ENCODE results near the gene IQSEC3.

The IQSEC3 gene

GRCh38 chr12:155006-155405 lies 88.4 kb downstream of the IQSEC3 start:
- no peak for DNase-seq

GRCh38 chr12:155646-156045 lies 89.1 kb downstream of the IQSEC3 start:
- TF ChIP-seq GATA1 (IDR thresholded peaks at IDR 0.05; ENCODE audit: low read depth, low read length): no peak
- DNase-seq: no peak

More at GRCh38 chr12:155006-155405, 88.4 kb downstream of the IQSEC3 start:
- TF ChIP-seq GATA1 (IDR thresholded peaks at IDR 0.05; ENCODE audit: low read depth, low read length): no peak

GRCh38 chr12:156945-157344 lies 90.4 kb downstream of the IQSEC3 start:
- no peak for DNase-seq
- TF ChIP-seq POLR2A (IDR thresholded peaks at IDR 0.05; ENCODE audit: low read length) (no peak), GATA1 (IDR thresholded peaks at IDR 0.05; ENCODE audit: low read depth, low read length) (no peak)

- no peak for TF ChIP-seq POLR2A (IDR thresholded peaks at IDR 0.05; ENCODE audit: low read length)
- TF ChIP-seq GATA1 (IDR thresholded peaks at IDR 0.05; ENCODE audit: low read depth, low read length): no peak
- no peak for DNase-seq
Measured at GRCh38 chr12:157644-158043, 91.1 kb downstream of the IQSEC3 start.

GRCh38 chr12:159156-159782 lies 92.7 kb downstream of the IQSEC3 start:
- DNase-seq: no peak
- no peak for TF ChIP-seq GATA1 (IDR thresholded peaks at IDR 0.05; ENCODE audit: low read depth, low read length)

GRCh38 chr12:160858-161257 lies 94.3 kb downstream of the IQSEC3 start:
- TF ChIP-seq POLR2A (IDR thresholded peaks at IDR 0.05; ENCODE audit: low read length): no peak
- no peak for TF ChIP-seq GATA1 (IDR thresholded peaks at IDR 0.05; ENCODE audit: low read depth, low read length)
- DNase-seq: no peak

- TF ChIP-seq POLR2A (IDR thresholded peaks at IDR 0.05; ENCODE audit: low read length) (no peak), GATA1 (IDR thresholded peaks at IDR 0.05; ENCODE audit: low read depth, low read length) (no peak)
Measured at GRCh38 chr12:161823-162222, 95.3 kb downstream of the IQSEC3 start.

GRCh38 chr12:162467-163307 lies 96.1 kb downstream of the IQSEC3 start:
- peak; percentile 39 to 48 for DNase-seq

More at GRCh38 chr12:161823-162222, 95.3 kb downstream of the IQSEC3 start:
- no peak for DNase-seq

GRCh38 chr12:163406-163986 lies 96.9 kb downstream of the IQSEC3 start:
- no peak for DNase-seq
- no peak for TF ChIP-seq POLR2A (IDR thresholded peaks at IDR 0.05; ENCODE audit: low read length)
- TF ChIP-seq GATA1 (IDR thresholded peaks at IDR 0.05; ENCODE audit: low read depth, low read length): no peak

More at GRCh38 chr12:162467-163307, 96.1 kb downstream of the IQSEC3 start:
- TF ChIP-seq GATA1 (IDR thresholded peaks at IDR 0.05; ENCODE audit: low read depth, low read length): no peak
- TF ChIP-seq POLR2A (IDR thresholded peaks at IDR 0.05; ENCODE audit: low read length): no peak

GRCh38 chr12:164207-164606 lies 97.6 kb downstream of the IQSEC3 start:
- no peak for TF ChIP-seq POLR2A (IDR thresholded peaks at IDR 0.05; ENCODE audit: low read length)
- no peak for TF ChIP-seq GATA1 (IDR thresholded peaks at IDR 0.05; ENCODE audit: low read depth, low read length)
- DNase-seq: no peak

GRCh38 chr12:165862-166368 lies 99.3 kb downstream of the IQSEC3 start:
- TF ChIP-seq POLR2A (IDR thresholded peaks at IDR 0.05; ENCODE audit: low read length) (no peak), GATA1 (IDR thresholded peaks at IDR 0.05; ENCODE audit: low read depth, low read length) (no peak)
- DNase-seq: no peak

GRCh38 chr12:166425-167075 lies 100.0 kb downstream of the IQSEC3 start:
- DNase-seq: no peak

GRCh38 chr12:167959-168600 lies 101.5 kb downstream of the IQSEC3 start:
- DNase-seq: no peak
- TF ChIP-seq GATA1 (IDR thresholded peaks at IDR 0.05; ENCODE audit: low read depth, low read length): no peak
- no peak for TF ChIP-seq POLR2A (IDR thresholded peaks at IDR 0.05; ENCODE audit: low read length)

More at GRCh38 chr12:166425-167075, 100.0 kb downstream of the IQSEC3 start:
- no peak for TF ChIP-seq GATA1 (IDR thresholded peaks at IDR 0.05; ENCODE audit: low read depth, low read length)
- no peak for TF ChIP-seq POLR2A (IDR thresholded peaks at IDR 0.05; ENCODE audit: low read length)

Measured in erythroblast (primary cell).